COR-L47 (cell line): ENCODE results near the gene CCDC148.

Source experiments
- DNase-seq: peaks from one replicate; lab custom pipeline; 2025; lab: John Stamatoyannopoulos, UW

CCDC148 gene

GRCh38 chr2:158174495-158174894, 282.1 kb downstream of the CCDC148 start:
- DNase-seq = no peak

GRCh38 chr2:158172719-158173118, 283.8 kb downstream of the CCDC148 start:
- DNase-seq = no peak

- no peak for DNase-seq
Observed at GRCh38 chr2:158154596-158154995, 302.0 kb downstream of the CCDC148 start.

GRCh38 chr2:158153270-158154015, 303.1 kb downstream of the CCDC148 start:
- DNase-seq = no peak

- DNase-seq = no peak
Observed at GRCh38 chr2:158144914-158145625, 311.5 kb downstream of the CCDC148 start.

- DNase-seq = no peak
Observed at GRCh38 chr2:158143703-158144360, 312.7 kb downstream of the CCDC148 start.

- no peak for DNase-seq
Observed at GRCh38 chr2:158142568-158143332, 313.8 kb downstream of the CCDC148 start.

- no peak for DNase-seq
Observed at GRCh38 chr2:158142165-158142564, 314.4 kb downstream of the CCDC148 start.

GRCh38 chr2:158140201-158140600, 316.4 kb downstream of the CCDC148 start:
- no peak for DNase-seq

- no peak for DNase-seq
Observed at GRCh38 chr2:158138255-158138654, 318.3 kb downstream of the CCDC148 start.

GRCh38 chr2:158135096-158135495, 321.5 kb downstream of the CCDC148 start:
- DNase-seq = no peak

- DNase-seq = no peak
Observed at GRCh38 chr2:158134655-158135054, 321.9 kb downstream of the CCDC148 start.

GRCh38 chr2:158134055-158134454, 322.5 kb downstream of the CCDC148 start:
- DNase-seq = no peak

GRCh38 chr2:158131919-158132566, 324.5 kb downstream of the CCDC148 start:
- DNase-seq = no peak

- peak; percentile 11 for DNase-seq
Observed at GRCh38 chr2:158131483-158131912, 325.1 kb downstream of the CCDC148 start.

- DNase-seq = no peak
Observed at GRCh38 chr2:158130832-158131473, 325.6 kb downstream of the CCDC148 start.

- DNase-seq = no peak
Observed at GRCh38 chr2:158129037-158129436, 327.5 kb downstream of the CCDC148 start.

GRCh38 chr2:158128168-158128973, 328.2 kb downstream of the CCDC148 start:
- DNase-seq = no peak

- DNase-seq = no peak
Observed at GRCh38 chr2:158127380-158127804, 329.2 kb downstream of the CCDC148 start.
